HepG2 (cell line): ENCODE results near the gene DLG2. TPM values are rescaled to one million over a fixed set of nuclear protein-coding genes. Genes with fewer than 3 reads are reported as not detected.

Experiments
- ATAC-seq: fragments of 200-7000 bp; cut with Tn5 transposase; 3 replicates; pipeline ENCODE4 v1.9.1; 2020; ENCODE audit warnings: mild to moderate bottlenecking, moderate library complexity
- BruUV-seq: library from RNA; stranded (reverse); fragments of 400-500 nt; replicated peaks from 2 replicates; lab custom pipeline; 2021; lab: Mats Ljungman, UMichigan
- CTCF ChIA-PET: fragments of 300-600 bp; formaldehyde crosslinking; extraction: SDS; loops from one replicate; lab custom pipeline; 2021; ENCODE audit warnings: low total read pairs, inconsistent platforms, low intra/inter-chr PET ratio; lab: Yijun Ruan, JAX
- POLR2A ChIA-PET: fragments of 350-600 bp; sonication (Branson Sonifier 250); formaldehyde crosslinking; loops from one replicate; lab custom pipeline; 2020; ENCODE audit warnings: antibody characterized with exemption, inconsistent platforms; lab: Yijun Ruan, JAX
- DNase-seq: peaks from one replicate; pipeline ENCODE4 v3.0.0-alpha.2; 2015; ENCODE audit warnings: low spot score
- FAIRE-seq: peaks from 3 replicates; lab custom pipeline; 2011; peaks lifted over from hg19 to GRCh38; lab: Jason Lieb, UNC
- H2AFZ ChIP-seq: one replicate; pipeline ENCODE4 v1.6.1; 2011; ENCODE audit warnings: low read length, inconsistent platforms
- H3K27ac ChIP-seq: fragments of 300-600 bp; 3 replicates; pipeline ENCODE4 v1.8.0; 2011; ENCODE audit warnings: mixed run types, mild to moderate bottlenecking, mixed read lengths, low read length, inconsistent platforms; ENCODE audit not compliant: insufficient read depth; ENCODE audit errors: extremely low read length
- H3K27me3 ChIP-seq, 2 experiments: fragments of 200-600 bp in 1 of 2; 2 replicates in 1 of 2; 3 replicates in 1 of 2; pipeline versions ENCODE4 v1.6.0 to v1.8.0; 2011; ENCODE audit warnings: low read length in 2 of 2, mild to moderate bottlenecking in 2 of 2, moderate library complexity in 2 of 2, inconsistent platforms in 1 of 2; ENCODE audit not compliant: insufficient read depth in 2 of 2, control insufficient read depth in 1 of 2
- H3K36me3 ChIP-seq, 2 experiments: fragments of 200-600 bp in 1 of 2; replicated peaks in 1 of 2; 2 replicates in 1 of 2; 3 replicates in 1 of 2; pipeline versions ENCODE4 v1.5.1 to v1.8.0; 2011; ENCODE audit warnings: low read length in 2 of 2, inconsistent platforms in 1 of 2; ENCODE audit not compliant: insufficient read depth in 2 of 2, control insufficient read depth in 1 of 2
- H3K4me1 ChIP-seq: 2 replicates; pipeline ENCODE4 v1.5.1; 2012; ENCODE audit warnings: low read length, inconsistent platforms; ENCODE audit not compliant: insufficient read depth
- H3K4me2 ChIP-seq: 2 replicates; pipeline ENCODE4 v1.6.0; 2011; ENCODE audit warnings: low read depth, low read length, inconsistent platforms
- H3K4me3 ChIP-seq, 3 experiments: fragments of 200-600 bp in 1 of 3; sonication (generic), shearing (Covaris generic) in 1 of 3; replicated peaks in 1 of 3; 2 replicates each; pipeline ENCODE4 v1.5.1; 2011 to 2016; ENCODE audit warnings: low read length in 3 of 3, inconsistent platforms in 2 of 3, low read depth in 2 of 3, mild to moderate bottlenecking in 2 of 3, control low read depth in 1 of 3, mixed read lengths in 1 of 3; ENCODE audit not compliant: insufficient read depth in 1 of 3
- H3K79me2 ChIP-seq: one replicate; pipeline ENCODE4 v1.6.1; 2011; ENCODE audit warnings: low read length, inconsistent platforms; ENCODE audit not compliant: insufficient read depth
- H3K9ac ChIP-seq: 2 replicates; pipeline ENCODE4 v1.6.0; 2011; ENCODE audit warnings: mild to moderate bottlenecking, low read depth, low read length, inconsistent platforms; ENCODE audit not compliant: insufficient read depth
- H3K9me3 ChIP-seq: 2 replicates; pipeline ENCODE4 v1.5.1; 2012; ENCODE audit warnings: mild to moderate bottlenecking, low read length
- H4K20me1 ChIP-seq: 2 replicates; pipeline ENCODE4 v1.6.0; 2011; ENCODE audit warnings: inconsistent platforms, mild to moderate bottlenecking, low read length, moderate library complexity; ENCODE audit not compliant: insufficient read depth
- FLYWCH1 ChIP-seq: sonication (generic); formaldehyde crosslinking; IDR thresholded peaks from 2 replicates; pipeline ENCODE4 v1.8.1; 2023; ENCODE audit warnings: mild to moderate bottlenecking, missing genetic modification reagents
- HOXA3 ChIP-seq: sonication (generic); formaldehyde crosslinking; IDR thresholded peaks from 2 replicates; pipeline ENCODE4 v1.5.0; 2020; ENCODE audit warnings: missing genetic modification reagents
- KLF11 ChIP-seq: IDR thresholded peaks from 2 replicates; pipeline ENCODE4 v1.6.1; 2016; ENCODE audit warnings: missing compliant biosample characterization
- MAFF ChIP-seq: IDR thresholded peaks from 2 replicates; pipeline ENCODE4 v1.6.1; 2011; ENCODE audit warnings: low read depth, low read length, improper control_type of control experiment
- MAFK ChIP-seq, 2 experiments: IDR thresholded peaks in 1 of 2; conservative IDR thresholded peaks in 1 of 2; 2 replicates each; pipeline ENCODE4 v1.6.1; 2011; ENCODE audit warnings: improper control_type of control experiment in 2 of 2, low read length in 2 of 2
- MBNL3 ChIP-seq: fragments of 250-450 bp; sonication (Bioruptor Pico); conservative IDR thresholded peaks from 2 replicates; pipeline ENCODE4 v1.8.0; 2022; ENCODE audit warnings: mild to moderate bottlenecking, inconsistent platforms
- MEF2D ChIP-seq: sonication (generic); formaldehyde crosslinking; IDR thresholded peaks from 2 replicates; pipeline ENCODE4 v1.5.1; 2020; ENCODE audit warnings: mild to moderate bottlenecking, missing genetic modification reagents
- MXD4 ChIP-seq: IDR thresholded peaks from 2 replicates; pipeline ENCODE4 v1.6.1; 2016; ENCODE audit warnings: mild to moderate bottlenecking, missing biosample characterization, missing genetic modification reagents
- SP4 ChIP-seq: sonication (generic); formaldehyde crosslinking; IDR thresholded peaks from 2 replicates; pipeline ENCODE4 v1.8.1; 2023; ENCODE audit warnings: mild to moderate bottlenecking, missing genetic modification reagents
- ZNF530 ChIP-seq: sonication (generic); formaldehyde crosslinking; IDR thresholded peaks from 2 replicates; pipeline ENCODE4 v1.5.0; 2020; ENCODE audit warnings: low read depth, mild to moderate bottlenecking, missing genetic modification reagents
- ZNF891 ChIP-seq: sonication (generic); formaldehyde crosslinking; IDR thresholded peaks from 2 replicates; pipeline ENCODE4 v1.5.0; 2020; ENCODE audit warnings: mild to moderate bottlenecking, missing genetic modification reagents
- WGBS: methylation state at CpG from one replicate; pipeline ENCODE4 v1.1.6; 2017; ENCODE audit warnings: low lambda C conversion rate; 5-methylcytosine and 5-hydroxymethylcytosine counted together
- in situ Hi-C: cut with HindIII; loops from 2 replicates; pipeline ENCODE4 v1.10.0; 2017; ENCODE audit warnings: low pct_unique_long_range_greater_than_20kb; ENCODE audit not compliant: extremely low pct_ligation_motif_present
- intact Hi-C: fragments of 100-400 bp; cut with micrococcal nuclease; formaldehyde crosslinking; loops from one replicate; pipeline ENCODE4 v1.10.0; 2022; ENCODE audit not compliant: unreplicated experiment
- polyA plus RNA-seq, 8 experiments: library from polyadenylated mRNA; depleted of rRNA in 3 of 8; stranded (reverse) in 7 of 8; unstranded in 1 of 8; fragments of >200 nt; fragmentation: Illumina TruSeq in 4 of 8; extraction: Trizol in 4 of 8; gene quantifications; 2 replicates each; pipeline versions ENCODE4 v1.2.1 to v1.2.3, GENCODE V29; 2011 to 2016; ENCODE audit warnings: low read depth in 4 of 8, missing spikeins in 1 of 8, mixed read lengths in 1 of 8; ENCODE audit not compliant: insufficient read depth in 1 of 8
- total RNA-seq, 5 experiments: library from RNA; depleted of rRNA; stranded (reverse); fragments of >200 nt; fragmentation: Illumina TruSeq; extraction: Trizol; gene quantifications; 2 replicates each; pipeline ENCODE4 v1.2.3, GENCODE V29; 2016; ENCODE audit warnings: low read depth in 1 of 5
- TF ChIP-seq, protein P1 (sequence below): sonication (generic); formaldehyde crosslinking; IDR thresholded peaks from 2 replicates; pipeline ENCODE4 v1.4.0; 2020; ENCODE audit warnings: mild to moderate bottlenecking, missing genetic modification reagents

DLG2 gene
- total and polyA plus RNA-seq, 2 of the 13 experiments (the other 11 are each of a cell fraction or from before 2014, with no cell fraction given) = 0.46 to 1.0 TPM

DNA sequence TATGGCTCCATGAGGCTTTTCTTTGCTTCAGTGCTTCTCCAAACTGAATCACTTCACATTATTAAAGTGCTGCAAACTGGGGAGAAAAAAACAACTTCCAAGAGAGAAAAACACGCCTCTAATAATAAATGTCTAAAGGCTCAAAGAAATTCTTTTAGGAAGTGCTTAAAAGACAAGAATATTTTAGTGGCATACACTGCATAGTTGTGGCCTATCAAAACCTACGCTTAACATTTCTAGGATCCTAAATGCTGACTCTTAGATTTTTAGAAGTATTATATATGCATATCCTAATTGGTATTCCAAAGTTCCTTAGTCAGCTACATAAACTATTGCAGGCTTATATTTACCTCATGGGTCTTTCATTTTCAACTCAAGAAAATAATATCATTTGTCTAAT, 1462.0 kb downstream of the DLG2 start:
- no TSS peak for BruUV-seq
- POLR2A ChIA-PET = no interaction called here
- no peak overlapping the region for H3K9ac ChIP-seq
- no peak for FAIRE-seq
- no peak overlapping the region for H3K4me3 ChIP-seq
- H3K27ac ChIP-seq = no peak overlapping the region
- CTCF ChIA-PET = no interaction called here
- H2AFZ ChIP-seq = no peak overlapping the region
- H3K9me3 ChIP-seq = no peaks in the 10 kb centered on the region
- TF ChIP-seq KLF11 (no peak), MAFF (peak; percentile 38; the same call in 1 of the 2 replicates), MAFK (conservative IDR thresholded peaks at IDR 0.05 in 1 of 2, IDR thresholded peaks at IDR 0.05 in 1 of 2; ENCODE audit: low read length in 2 of 2) (peak; percentile 42 to 65; a peak in 3 of 4 replicates)
- no peak overlapping the region for H3K4me2 ChIP-seq
- 26% methylated on average over 2 of the region's 2 CpGs for WGBS
- intact Hi-C loops = no loop called here
- DNase-seq = no peak
- ATAC-seq = no peak
- H3K4me1 ChIP-seq = no peaks in the 10 kb centered on the region
- H3K27me3 ChIP-seq = no peaks in the 10 kb centered on the region
- no peaks in the 10 kb centered on the region for H4K20me1 ChIP-seq
- H3K36me3 ChIP-seq = no peaks in the 10 kb centered on the region
- no peaks in the 10 kb centered on the region for H3K79me2 ChIP-seq
- in situ Hi-C loops = no loop called here

DNA sequence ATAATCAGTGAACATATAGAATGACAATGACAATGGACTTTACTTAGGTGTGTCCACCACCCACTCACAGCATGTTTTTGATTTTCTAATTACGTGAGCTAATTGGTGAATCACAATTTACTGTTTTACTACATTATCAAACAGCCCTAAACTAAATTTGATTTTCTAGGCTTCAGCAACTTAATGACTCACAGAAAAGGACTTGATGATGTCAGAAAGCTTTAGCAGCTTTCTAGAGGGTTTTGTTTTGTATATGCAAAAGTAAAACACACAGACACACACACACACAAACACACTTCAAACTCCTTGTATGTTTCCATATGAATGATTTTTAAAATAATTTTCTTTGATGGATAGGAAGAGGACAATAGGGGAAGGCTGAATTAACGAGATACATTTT, 1462.4 kb downstream of the DLG2 start:
- in situ Hi-C loops (no loop called here), intact Hi-C loops (no loop called here)
- ATAC-seq = no peak
- no peak overlapping the region for H3K27ac ChIP-seq
- 2% methylated on average over 2 of the region's 2 CpGs for WGBS
- ChIA-PET CTCF (no interaction called here), POLR2A (no interaction called here)
- no peaks in the 10 kb centered on the region for H3K79me2 ChIP-seq
- FAIRE-seq = no peak
- no peaks in the 10 kb centered on the region for H3K9me3 ChIP-seq
- H4K20me1 ChIP-seq = no peaks in the 10 kb centered on the region
- H3K4me1 ChIP-seq = no peaks in the 10 kb centered on the region
- no peak overlapping the region for H3K4me3 ChIP-seq
- H2AFZ ChIP-seq = no peak overlapping the region
- no TSS peak for BruUV-seq
- H3K4me2 ChIP-seq = no peak overlapping the region
- no peaks in the 10 kb centered on the region for H3K36me3 ChIP-seq
- H3K27me3 ChIP-seq = no peaks in the 10 kb centered on the region
- DNase-seq = no peak
- no peak overlapping the region for H3K9ac ChIP-seq
- TF ChIP-seq ZNF891 (CRISPR knock-in tag) (no peak), HOXA3 (CRISPR knock-in tag) (no peak), MEF2D (CRISPR knock-in tag) (no peak), FLYWCH1 (no peak), MXD4 (CRISPR knock-in tag) (no peak), SP4 (CRISPR knock-in tag) (no peak), MBNL3 (no peak), ZNF530 (CRISPR knock-in tag) (no peak)
- TF ChIP-seq, protein P1, sequence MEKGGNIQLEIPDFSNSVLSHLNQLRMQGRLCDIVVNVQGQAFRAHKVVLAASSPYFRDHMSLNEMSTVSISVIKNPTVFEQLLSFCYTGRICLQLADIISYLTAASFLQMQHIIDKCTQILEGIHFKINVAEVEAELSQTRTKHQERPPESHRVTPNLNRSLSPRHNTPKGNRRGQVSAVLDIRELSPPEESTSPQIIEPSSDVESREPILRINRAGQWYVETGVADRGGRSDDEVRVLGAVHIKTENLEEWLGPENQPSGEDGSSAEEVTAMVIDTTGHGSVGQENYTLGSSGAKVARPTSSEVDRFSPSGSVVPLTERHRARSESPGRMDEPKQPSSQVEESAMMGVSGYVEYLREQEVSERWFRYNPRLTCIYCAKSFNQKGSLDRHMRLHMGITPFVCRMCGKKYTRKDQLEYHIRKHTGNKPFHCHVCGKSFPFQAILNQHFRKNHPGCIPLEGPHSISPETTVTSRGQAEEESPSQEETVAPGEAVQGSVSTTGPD (CRISPR knock-in tag) = no peak
- TF ChIP-seq, all 625 proteins: peak for 0
